Mesenchymal stem cell (in vitro differentiated cells and primary cell): ENCODE data around the gene AGK.

ENCODE experiments used
- DNase-seq: peaks from one replicate; pipeline ENCODE4 v3.0.0-alpha.2; 2013
- H2AFZ ChIP-seq: one replicate; pipeline ENCODE4 v1.6.1; 2013; ENCODE audit warnings: low read depth, mild to moderate bottlenecking, control low read depth, inconsistent platforms, low read length, moderate library complexity
- H2AK5ac ChIP-seq: 2 replicates; pipeline ENCODE4 v1.6.1; 2013; ENCODE audit warnings: low read length, moderate library complexity, mild to moderate bottlenecking, inconsistent platforms; ENCODE audit not compliant: severe bottlenecking
- H2BK120ac ChIP-seq: one replicate; pipeline ENCODE4 v1.6.1; 2013; ENCODE audit warnings: low read depth, mild to moderate bottlenecking, inconsistent platforms, low read length, moderate library complexity
- H2BK12ac ChIP-seq, 2 experiments: one replicate each; pipeline ENCODE4 v1.6.1; 2013; ENCODE audit warnings: inconsistent platforms in 2 of 2, low read length in 2 of 2, mild to moderate bottlenecking in 2 of 2, moderate library complexity in 2 of 2, control low read depth in 1 of 2
- H2BK15ac ChIP-seq: one replicate; pipeline ENCODE4 v1.6.1; 2013; ENCODE audit warnings: mild to moderate bottlenecking, low read depth, inconsistent platforms; ENCODE audit not compliant: poor library complexity, severe bottlenecking
- H2BK5ac ChIP-seq: 2 replicates; pipeline ENCODE4 v1.6.1; 2013; ENCODE audit warnings: low read depth, mild to moderate bottlenecking, low read length, control low read depth, inconsistent platforms; ENCODE audit not compliant: poor library complexity, severe bottlenecking
- H3K14ac ChIP-seq, 2 experiments: one replicate each; pipeline ENCODE4 v1.6.1; 2013; ENCODE audit warnings: inconsistent platforms in 2 of 2, low read length in 2 of 2, control low read depth in 1 of 2, mild to moderate bottlenecking in 1 of 2, moderate library complexity in 1 of 2
- H3K18ac ChIP-seq, 2 experiments: one replicate each; pipeline ENCODE4 v1.6.1; 2013; ENCODE audit warnings: inconsistent platforms in 2 of 2, low read length in 2 of 2, control low read depth in 1 of 2, low read depth in 1 of 2, mild to moderate bottlenecking in 1 of 2
- H3K23ac ChIP-seq, 2 experiments: one replicate each; pipeline ENCODE4 v1.6.1; 2013; ENCODE audit warnings: inconsistent platforms in 2 of 2, low read length in 2 of 2, mild to moderate bottlenecking in 2 of 2, moderate library complexity in 2 of 2, control low read depth in 1 of 2
- H3K27ac ChIP-seq: 2 replicates; pipeline ENCODE4 v1.5.1; 2013; ENCODE audit warnings: mild to moderate bottlenecking, moderate library complexity, low read length, control low read depth, inconsistent platforms; ENCODE audit not compliant: poor library complexity, severe bottlenecking
- H3K27me3 ChIP-seq, 2 experiments: 2 replicates each; pipeline versions ENCODE4 v1.6.1 to v1.7.0; 2013; ENCODE audit warnings: low read length in 2 of 2, mild to moderate bottlenecking in 2 of 2, moderate library complexity in 2 of 2, control low read depth in 1 of 2, inconsistent platforms in 1 of 2; ENCODE audit not compliant: control insufficient read depth in 1 of 2, insufficient read depth in 1 of 2
- H3K36me3 ChIP-seq, 2 experiments: 2 replicates each; pipeline versions ENCODE4 v1.6.1 to v1.7.0; 2013; ENCODE audit warnings: low read length in 2 of 2, control low read depth in 1 of 2, inconsistent platforms in 1 of 2, low read depth in 1 of 2, mild to moderate bottlenecking in 1 of 2; ENCODE audit not compliant: insufficient read depth in 2 of 2, control insufficient read depth in 1 of 2
- H3K4ac ChIP-seq, 2 experiments: one replicate each; pipeline ENCODE4 v1.6.1; 2013; ENCODE audit warnings: inconsistent platforms in 2 of 2, low read length in 2 of 2, mild to moderate bottlenecking in 2 of 2, moderate library complexity in 2 of 2, control low read depth in 1 of 2, low read depth in 1 of 2
- H3K4me1 ChIP-seq: 2 replicates; pipeline ENCODE4 v1.6.1; 2013; ENCODE audit warnings: low read depth, low read length, control low read depth; ENCODE audit not compliant: control insufficient read depth, insufficient read depth
- H3K4me2 ChIP-seq: 2 replicates; pipeline ENCODE4 v1.6.1; 2013; ENCODE audit warnings: low read length, mild to moderate bottlenecking, inconsistent platforms; ENCODE audit not compliant: poor library complexity, severe bottlenecking
- H3K4me3 ChIP-seq, 2 experiments: 2 replicates each; pipeline versions ENCODE4 v1.5.1 to v1.7.0; 2013; ENCODE audit warnings: low read length in 2 of 2, mild to moderate bottlenecking in 2 of 2, control low read depth in 1 of 2, low read depth in 1 of 2; ENCODE audit not compliant: insufficient read depth in 1 of 2
- H3K79me1 ChIP-seq: replicated peaks from 2 replicates; pipeline ENCODE4 v1.6.1; 2013; ENCODE audit warnings: mild to moderate bottlenecking, control low read depth, low read length, inconsistent platforms; ENCODE audit not compliant: poor library complexity, severe bottlenecking
- H3K9ac ChIP-seq: 2 replicates; pipeline ENCODE4 v1.7.0; 2013; ENCODE audit warnings: mild to moderate bottlenecking, low read length, moderate library complexity
- H3K9me3 ChIP-seq: 2 replicates; pipeline ENCODE4 v1.7.0; 2013; ENCODE audit warnings: mild to moderate bottlenecking, low read length; ENCODE audit not compliant: control insufficient read depth
- H4K8ac ChIP-seq: one replicate; pipeline ENCODE4 v1.6.1; 2013; ENCODE audit warnings: inconsistent platforms, mild to moderate bottlenecking, low read length, moderate library complexity
- H4K91ac ChIP-seq: one replicate; pipeline ENCODE4 v1.6.1; 2013; ENCODE audit warnings: mild to moderate bottlenecking, low read length, inconsistent platforms
- WGBS: methylation state at CpG from one replicate; pipeline ENCODE4 v1.1.7; 2013; ENCODE audit warnings: mixed read lengths; 5-methylcytosine and 5-hydroxymethylcytosine counted together

The AGK gene

DNA sequence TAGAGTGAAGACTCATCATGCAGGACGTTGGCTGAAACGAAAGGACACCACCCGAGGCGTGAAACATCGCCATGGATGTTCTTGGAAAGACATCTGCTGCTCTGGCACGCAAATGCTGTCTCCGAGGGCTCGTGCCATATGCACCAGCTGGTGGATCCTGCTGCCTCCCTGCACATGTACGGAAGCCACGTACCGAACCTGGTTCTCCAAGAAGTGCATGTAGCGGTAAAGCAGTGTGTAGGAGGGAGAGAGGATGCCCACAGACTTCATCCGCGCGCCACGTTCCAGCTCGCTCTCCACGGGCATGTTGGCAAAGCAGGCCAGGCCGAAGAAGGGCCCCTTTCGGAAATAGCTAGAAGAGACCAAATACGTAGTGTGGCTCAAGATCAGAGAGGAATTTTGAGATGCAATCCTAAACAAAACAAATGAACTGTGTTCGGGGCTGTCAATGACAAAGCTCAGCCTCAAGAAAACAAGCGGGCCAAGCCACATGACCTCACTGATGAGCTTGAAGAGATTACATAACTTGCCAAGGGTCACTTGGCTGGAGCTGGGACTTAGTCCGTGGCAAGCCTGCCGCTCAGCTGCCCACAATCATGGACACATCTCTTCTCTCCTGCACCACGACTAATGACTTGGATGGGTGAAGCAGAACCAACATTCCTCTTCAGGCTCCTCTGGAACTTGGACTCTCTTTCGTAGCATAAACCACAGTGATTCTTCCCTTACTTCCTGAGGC lies 134.2 kb downstream of the AGK start:
- no peak overlapping the region for H3K27ac ChIP-seq
- no peak overlapping the region for H3K14ac ChIP-seq
- no peak overlapping the region for H2BK120ac ChIP-seq
- H3K4me2 ChIP-seq, result no peak overlapping the region
- H3K4me3 ChIP-seq, result no peak overlapping the region
- H3K27me3 ChIP-seq, result no peaks in the 10 kb centered on the region
- H2BK5ac ChIP-seq, result no peak overlapping the region
- no peak overlapping the region for H2BK12ac ChIP-seq
- 96% methylated on average over 27 of the region's 27 CpGs for WGBS
- no peak overlapping the region for H3K23ac ChIP-seq
- H3K79me1 ChIP-seq, result peaks cover 11% of the 10 kb centered on the region
- no peak overlapping the region for H3K4ac ChIP-seq
- no peak for DNase-seq
- no peak overlapping the region for H4K91ac ChIP-seq
- no peak overlapping the region for H2AFZ ChIP-seq
- H3K18ac ChIP-seq, result no peak overlapping the region
- no peaks in the 10 kb centered on the region for H3K4me1 ChIP-seq
- no peak overlapping the region for H3K9ac ChIP-seq
- H2AK5ac ChIP-seq, result no peak overlapping the region
- H2BK15ac ChIP-seq, result no peak overlapping the region
- H3K9me3 ChIP-seq, result no peaks in the 10 kb centered on the region
- no peak overlapping the region for H4K8ac ChIP-seq
- peaks cover 8 to 15% of the 10 kb centered on the region in 2 experiments for H3K36me3 ChIP-seq

GRCh38 chr7:141686074-141686473 lies 134.9 kb downstream of the AGK start:
- H3K4me3 ChIP-seq, result no peak overlapping the region
- no peak overlapping the region for H2AFZ ChIP-seq
- no peaks in the 10 kb centered on the region for H3K27me3 ChIP-seq
- no peak overlapping the region for H2AK5ac ChIP-seq
- no peaks in the 10 kb centered on the region for H3K9me3 ChIP-seq
- H3K14ac ChIP-seq, result no peak overlapping the region
- H2BK5ac ChIP-seq, result no peak overlapping the region
- H3K4ac ChIP-seq, result no peak overlapping the region
- no peak overlapping the region for H4K91ac ChIP-seq
- H3K27ac ChIP-seq, result no peak overlapping the region
- no peak overlapping the region for H2BK120ac ChIP-seq
- H2BK15ac ChIP-seq, result no peak overlapping the region
- no peaks in the 10 kb centered on the region for H3K4me1 ChIP-seq
- H3K4me2 ChIP-seq, result no peak overlapping the region
- no peak for DNase-seq
- 100% methylated on average over 2 of the region's 3 CpGs for WGBS
- H3K9ac ChIP-seq, result no peak overlapping the region
- H4K8ac ChIP-seq, result no peak overlapping the region
- H3K79me1 ChIP-seq, result peaks cover 13% of the 10 kb centered on the region
- H3K23ac ChIP-seq, result no peak overlapping the region
- no peak overlapping the region for H3K18ac ChIP-seq
- no peak overlapping the region for H2BK12ac ChIP-seq
- H3K36me3 ChIP-seq, result peaks cover 7 to 15% of the 10 kb centered on the region in 2 experiments

DNA sequence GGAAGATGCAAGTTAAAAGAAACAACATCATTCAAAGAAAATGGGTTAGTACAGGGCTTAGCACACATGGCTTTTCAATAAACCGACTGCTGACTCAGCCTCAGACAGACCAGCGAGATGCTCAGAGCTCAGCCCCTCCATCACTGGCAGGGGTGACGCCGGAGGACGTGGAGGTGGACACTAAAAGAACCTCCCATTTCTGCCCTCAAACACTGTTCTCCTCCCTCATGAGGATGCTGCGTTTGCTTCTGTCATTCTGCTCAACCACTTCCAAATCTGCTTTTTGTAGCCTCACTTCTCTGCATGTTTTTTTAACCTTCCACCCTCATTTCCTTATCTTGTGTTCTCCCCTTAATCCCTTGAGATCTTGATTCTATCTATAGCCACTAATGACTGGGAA lies 135.5 kb downstream of the AGK start:
- Histone ChIP-seq H3K79me1 (peaks cover 17% of the 10 kb centered on the region), H2AFZ (no peak overlapping the region), H4K8ac (no peak overlapping the region), H4K91ac (no peak overlapping the region), H3K4me1 (no peaks in the 10 kb centered on the region), H3K18ac (no peak overlapping the region), H2BK15ac (no peak overlapping the region), H2BK12ac (no peak overlapping the region), H2BK120ac (no peak overlapping the region), H3K9ac (no peak overlapping the region), H2BK5ac (no peak overlapping the region), H3K36me3 (peaks cover 7 to 13% of the 10 kb centered on the region in 2 experiments), H3K4me2 (no peak overlapping the region), H3K4me3 (no peak overlapping the region), H3K9me3 (no peaks in the 10 kb centered on the region), H3K27me3 (no peaks in the 10 kb centered on the region), H3K4ac (no peak overlapping the region), H2AK5ac (no peak overlapping the region), H3K27ac (no peak overlapping the region), H3K23ac (no peak overlapping the region), H3K14ac (no peak overlapping the region)
- WGBS, result 93% methylated on average over 6 of the region's 6 CpGs
- DNase-seq, result no peak

DNA sequence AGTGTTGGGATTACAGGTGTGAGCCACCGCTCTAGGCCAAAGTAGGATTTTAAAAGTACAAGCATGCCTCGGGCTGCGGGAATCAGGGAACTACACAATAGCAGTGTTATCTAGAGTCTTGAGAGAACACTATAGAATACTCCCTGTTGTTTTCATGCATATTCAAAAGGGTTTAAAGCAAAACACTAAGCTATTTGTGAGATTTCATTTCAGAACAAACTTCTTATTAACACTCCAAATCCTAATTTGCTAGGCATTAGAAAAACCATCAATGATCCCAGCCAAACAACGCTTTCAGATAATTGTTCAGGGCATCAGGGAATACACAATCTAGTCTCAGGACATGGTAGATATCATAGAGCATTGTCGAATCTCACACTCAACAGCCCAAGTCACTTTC lies 136.8 kb downstream of the AGK start:
- H4K8ac ChIP-seq, result no peak overlapping the region
- 100% methylated on average over 2 of the region's 5 CpGs for WGBS
- no peak for DNase-seq
- no peak overlapping the region for H3K23ac ChIP-seq
- no peak overlapping the region for H3K14ac ChIP-seq
- H4K91ac ChIP-seq, result no peak overlapping the region
- no peak overlapping the region for H3K4me2 ChIP-seq
- no peak overlapping the region for H3K18ac ChIP-seq
- no peaks in the 10 kb centered on the region for H3K4me1 ChIP-seq
- no peak overlapping the region for H3K9ac ChIP-seq
- no peak overlapping the region for H2BK12ac ChIP-seq
- H3K4ac ChIP-seq, result no peak overlapping the region
- no peak overlapping the region for H2BK120ac ChIP-seq
- no peak overlapping the region for H2BK5ac ChIP-seq
- no peak overlapping the region for H2AFZ ChIP-seq
- H3K27me3 ChIP-seq, result no peaks in the 10 kb centered on the region
- no peak overlapping the region for H3K4me3 ChIP-seq
- H3K9me3 ChIP-seq, result no peaks in the 10 kb centered on the region
- no peak overlapping the region for H2AK5ac ChIP-seq
- H2BK15ac ChIP-seq, result no peak overlapping the region
- peaks cover 19% of the 10 kb centered on the region for H3K79me1 ChIP-seq
- peaks cover 5 to 7% of the 10 kb centered on the region in 2 experiments for H3K36me3 ChIP-seq
- H3K27ac ChIP-seq, result no peak overlapping the region
